T-helper 17 cell (primary cell): ENCODE measurements around the gene HNRNPF. TPM values are rescaled to one million over a fixed set of nuclear protein-coding genes. Genes with fewer than 3 reads are reported as not detected.
A peak's percentile ranks its signal among the peaks of the same experiment; 100 is the strongest.

Source experiments
- ATAC-seq: fragments of 150-1000 bp; cut with Tn5 transposase; 2 replicates; pipeline ENCODE4 v1.10.0; 2021; ENCODE audit warnings: mild to moderate bottlenecking, moderate library complexity
- DNase-seq, 3 donors: peaks; one replicate each; pipeline versions ENCODE4 v3.0.0 to v3.0.0-alpha.2; 2020 to 2021
- H3K9me3 ChIP-seq: one replicate; pipeline ENCODE4 v1.7.0; 2013; ENCODE audit warnings: low read length, mild to moderate bottlenecking; ENCODE audit not compliant: control insufficient read depth, poor library complexity, severe bottlenecking
- H3K27ac Mint-ChIP-seq: one replicate; pipeline ENCODE4 v1.8.0; 2022; ENCODE audit warnings: mild to moderate bottlenecking, moderate library complexity, mixed read lengths
- H3K27me3 Mint-ChIP-seq: one replicate; pipeline ENCODE4 v1.8.0; 2022; ENCODE audit warnings: mixed read lengths
- H3K36me3 Mint-ChIP-seq: one replicate; pipeline ENCODE4 v1.8.0; 2022; ENCODE audit warnings: low read depth, mixed read lengths
- H3K4me1 Mint-ChIP-seq: one replicate; pipeline ENCODE4 v1.8.0; 2022; ENCODE audit warnings: mild to moderate bottlenecking, mixed read lengths
- H3K4me3 Mint-ChIP-seq: one replicate; pipeline ENCODE4 v1.8.0; 2022; ENCODE audit warnings: mild to moderate bottlenecking, moderate library complexity, mixed read lengths
- total RNA-seq, 4 donors: library from RNA in 2 of 4; stranded (reverse) in 2 of 4; gene quantifications; one replicate each; pipeline ENCODE4 v1.2.3 and lab custom pipeline; 2022 to 2026

HNRNPF gene
- total RNA-seq, 2 donors from 2014 or later: 131 to 144 TPM

- peaks cover 11% of the 10 kb centered on the region for H3K4me1 Mint-ChIP-seq
- no peak for ATAC-seq
Measured at GRCh38 chr10:43353495-43354329, 55.3 kb downstream of the HNRNPF start.

GRCh38 chr10:43352951-43353350 is 56.0 kb downstream of the HNRNPF start:
- Mint-ChIP-seq H3K4me1 (peaks cover 18% of the 10 kb centered on the region), H3K27me3 (peaks cover 13% of the 10 kb centered on the region), H3K4me3 (no peak overlapping the region)

More at GRCh38 chr10:43353495-43354329, 55.3 kb downstream of the HNRNPF start:
- Mint-ChIP-seq H3K27ac (peak overlapping the region; percentile 53), H3K27me3 (peaks cover 9% of the 10 kb centered on the region), H3K4me3 (no peak overlapping the region), H3K36me3 (no peaks in the 10 kb centered on the region)
- no peak for DNase-seq
- H3K9me3 ChIP-seq: no peaks in the 10 kb centered on the region

GRCh38 chr10:43351301-43351700 is 57.7 kb downstream of the HNRNPF start:
- no peaks in the 10 kb centered on the region for H3K9me3 ChIP-seq
- H3K4me1 Mint-ChIP-seq: peaks cover 20% of the 10 kb centered on the region
- no peak overlapping the region for H3K4me3 Mint-ChIP-seq
- peaks cover 13% of the 10 kb centered on the region for H3K27me3 Mint-ChIP-seq
- DNase-seq (no peak), ATAC-seq (no peak)
- no peaks in the 10 kb centered on the region for H3K36me3 Mint-ChIP-seq
- no peak overlapping the region for H3K27ac Mint-ChIP-seq

More at GRCh38 chr10:43352951-43353350, 56.0 kb downstream of the HNRNPF start:
- no peak for ATAC-seq
- no peaks in the 10 kb centered on the region for H3K9me3 ChIP-seq
- peak overlapping the region; percentile 34 for H3K27ac Mint-ChIP-seq
- no peak for DNase-seq
- H3K36me3 Mint-ChIP-seq: no peaks in the 10 kb centered on the region

GRCh38 chr10:43350686-43351085 is 58.3 kb downstream of the HNRNPF start:
- peaks cover 16% of the 10 kb centered on the region for H3K4me1 Mint-ChIP-seq
- DNase-seq: no peak
- no peak overlapping the region for H3K27ac Mint-ChIP-seq
- H3K4me3 Mint-ChIP-seq: peak overlapping the region; percentile 74
- no peaks in the 10 kb centered on the region for H3K9me3 ChIP-seq
- ATAC-seq: no peak
- H3K36me3 Mint-ChIP-seq: no peaks in the 10 kb centered on the region
- H3K27me3 Mint-ChIP-seq: peaks cover 13% of the 10 kb centered on the region

- peaks cover 15% of the 10 kb centered on the region for H3K4me1 Mint-ChIP-seq
- no peak overlapping the region for H3K4me3 Mint-ChIP-seq
- H3K36me3 Mint-ChIP-seq: no peaks in the 10 kb centered on the region
- DNase-seq (no peak), ATAC-seq (no peak)
- no peak overlapping the region for H3K27ac Mint-ChIP-seq
- H3K27me3 Mint-ChIP-seq: peaks cover 13% of the 10 kb centered on the region
- H3K9me3 ChIP-seq: no peaks in the 10 kb centered on the region
Measured at GRCh38 chr10:43350156-43350555, 58.8 kb downstream of the HNRNPF start.

GRCh38 chr10:43348511-43349312 is 60.3 kb downstream of the HNRNPF start:
- Mint-ChIP-seq H3K4me3 (peak overlapping the region; percentile 67), H3K36me3 (no peaks in the 10 kb centered on the region), H3K27me3 (peaks cover 13% of the 10 kb centered on the region), H3K4me1 (peaks cover 21% of the 10 kb centered on the region), H3K27ac (peak overlapping the region; percentile 88)
- ATAC-seq (peak; percentile 100), DNase-seq (peak; percentile 72 to 77 (median 75))
- no peaks in the 10 kb centered on the region for H3K9me3 ChIP-seq

GRCh38 chr10:43347997-43348396 is 61.0 kb downstream of the HNRNPF start:
- H3K9me3 ChIP-seq: no peaks in the 10 kb centered on the region
- H3K4me3 Mint-ChIP-seq: peak overlapping the region; percentile 67
- peaks cover 13% of the 10 kb centered on the region for H3K27me3 Mint-ChIP-seq
- no peaks in the 10 kb centered on the region for H3K36me3 Mint-ChIP-seq
- H3K4me1 Mint-ChIP-seq: peaks cover 21% of the 10 kb centered on the region
- DNase-seq (no peak), ATAC-seq (peak; percentile 29)
- H3K27ac Mint-ChIP-seq: no peak overlapping the region

GRCh38 chr10:43344051-43344450 is 64.9 kb downstream of the HNRNPF start:
- H3K4me3 Mint-ChIP-seq: no peak overlapping the region
- no peak overlapping the region for H3K27ac Mint-ChIP-seq
- peaks cover 30% of the 10 kb centered on the region for H3K4me1 Mint-ChIP-seq
- ATAC-seq (no peak), DNase-seq (no peak)
- peaks cover 11% of the 10 kb centered on the region for H3K36me3 Mint-ChIP-seq
- no peaks in the 10 kb centered on the region for H3K9me3 ChIP-seq
- peaks cover 16% of the 10 kb centered on the region for H3K27me3 Mint-ChIP-seq

GRCh38 chr10:43343126-43343525 is 65.9 kb downstream of the HNRNPF start:
- peaks cover 11% of the 10 kb centered on the region for H3K36me3 Mint-ChIP-seq
- DNase-seq: no peak
- no peak overlapping the region for H3K4me3 Mint-ChIP-seq
- H3K9me3 ChIP-seq: no peaks in the 10 kb centered on the region
- ATAC-seq: no peak
- H3K4me1 Mint-ChIP-seq: peaks cover 30% of the 10 kb centered on the region
- H3K27ac Mint-ChIP-seq: no peak overlapping the region
- peaks cover 15% of the 10 kb centered on the region for H3K27me3 Mint-ChIP-seq

GRCh38 chr10:43342279-43343125 is 66.5 kb downstream of the HNRNPF start:
- DNase-seq: no peak
- Mint-ChIP-seq H3K27me3 (peaks cover 17% of the 10 kb centered on the region), H3K4me1 (peaks cover 29% of the 10 kb centered on the region), H3K4me3 (no peak overlapping the region), H3K36me3 (peaks cover 11% of the 10 kb centered on the region), H3K27ac (no peak overlapping the region)
- no peaks in the 10 kb centered on the region for H3K9me3 ChIP-seq
- ATAC-seq: no peak

GRCh38 chr10:43341450-43341849 is 67.5 kb downstream of the HNRNPF start:
- no peak overlapping the region for H3K27ac Mint-ChIP-seq
- H3K4me1 Mint-ChIP-seq: peaks cover 31% of the 10 kb centered on the region
- no peak for ATAC-seq
- peaks cover 17% of the 10 kb centered on the region for H3K27me3 Mint-ChIP-seq
- no peak for DNase-seq
- peaks cover 11% of the 10 kb centered on the region for H3K36me3 Mint-ChIP-seq
- H3K9me3 ChIP-seq: no peaks in the 10 kb centered on the region
- no peak overlapping the region for H3K4me3 Mint-ChIP-seq

- Mint-ChIP-seq H3K4me3 (no peak overlapping the region), H3K36me3 (peaks cover 11% of the 10 kb centered on the region), H3K4me1 (peaks cover 35% of the 10 kb centered on the region), H3K27ac (no peak overlapping the region), H3K27me3 (peaks cover 17% of the 10 kb centered on the region)
- DNase-seq (no peak), ATAC-seq (no peak)
- no peaks in the 10 kb centered on the region for H3K9me3 ChIP-seq
Measured at GRCh38 chr10:43340619-43341018, 68.4 kb downstream of the HNRNPF start.

- H3K27me3 Mint-ChIP-seq: peaks cover 17% of the 10 kb centered on the region
- H3K36me3 Mint-ChIP-seq: peaks cover 11% of the 10 kb centered on the region
- no peak overlapping the region for H3K27ac Mint-ChIP-seq
Measured at GRCh38 chr10:43340101-43340500, 68.9 kb downstream of the HNRNPF start.

More at GRCh38 chr10:43340101-43340500, 68.9 kb downstream of the HNRNPF start:
- no peak overlapping the region for H3K4me3 Mint-ChIP-seq
- peaks cover 35% of the 10 kb centered on the region for H3K4me1 Mint-ChIP-seq
- H3K9me3 ChIP-seq: no peaks in the 10 kb centered on the region
- no peak for ATAC-seq
- no peak for DNase-seq
